Endodermal cell (in vitro differentiated cells): ENCODE measurements around the gene BCL2L11. TPM values are rescaled to one million over a fixed set of nuclear protein-coding genes. Genes with fewer than 3 reads are reported as not detected.

Experiments
- DNase-seq: peaks from one replicate; pipeline ENCODE4 v3.0.0-alpha.2; 2017
- H3K27ac ChIP-seq: 2 replicates; pipeline ENCODE4 v1.5.1; 2013; ENCODE audit warnings: mild to moderate bottlenecking, low read depth, low read length, moderate library complexity
- H3K27me3 ChIP-seq: 2 replicates; pipeline ENCODE4 v1.6.1; 2013; ENCODE audit warnings: mild to moderate bottlenecking, low read length, moderate library complexity; ENCODE audit not compliant: insufficient read depth, control insufficient read depth, poor library complexity, severe bottlenecking
- H3K36me3 ChIP-seq: 2 replicates; pipeline ENCODE4 v1.7.0; 2013; ENCODE audit warnings: mild to moderate bottlenecking, low read length, moderate library complexity; ENCODE audit not compliant: control insufficient read depth, insufficient read depth
- H3K4me1 ChIP-seq: one replicate; pipeline ENCODE4 v1.7.0; 2013; ENCODE audit warnings: low read length; ENCODE audit not compliant: control insufficient read depth, insufficient read depth
- H3K4me3 ChIP-seq: 2 replicates; pipeline ENCODE4 v1.5.1; 2013; ENCODE audit warnings: mild to moderate bottlenecking, low read length, moderate library complexity
- H3K9ac ChIP-seq: 2 replicates; pipeline ENCODE4 v1.6.1; 2013; ENCODE audit warnings: mild to moderate bottlenecking, low read length, moderate library complexity; ENCODE audit not compliant: poor library complexity, severe bottlenecking; ENCODE audit errors: extremely low read depth
- H3K9me3 ChIP-seq: 2 replicates; pipeline ENCODE4 v1.6.1; 2013; ENCODE audit warnings: mild to moderate bottlenecking, low read length, moderate library complexity; ENCODE audit not compliant: control insufficient read depth
- H3K27ac Mint-ChIP-seq: 2 replicates; pipeline ENCODE4 v1.8.0; 2020; ENCODE audit warnings: mixed read lengths
- H3K27me3 Mint-ChIP-seq: 2 replicates; pipeline ENCODE4 v1.8.0; 2021; ENCODE audit warnings: mild to moderate bottlenecking, mixed read lengths; ENCODE audit not compliant: insufficient read depth
- H3K36me3 Mint-ChIP-seq: 2 replicates; pipeline ENCODE4 v1.8.0; 2020; ENCODE audit warnings: low read depth, mixed read lengths
- H3K4me1 Mint-ChIP-seq: 2 replicates; pipeline ENCODE4 v1.8.0; 2020; ENCODE audit warnings: mixed read lengths
- H3K4me3 Mint-ChIP-seq: 2 replicates; pipeline ENCODE4 v1.8.0; 2020; ENCODE audit warnings: mild to moderate bottlenecking, moderate library complexity, mixed read lengths
- H3K9me3 Mint-ChIP-seq: 2 replicates; pipeline ENCODE4 v1.8.0; 2020; ENCODE audit warnings: mild to moderate bottlenecking, mixed read lengths
- WGBS, 2 experiments: methylation state at CpG; one replicate each; pipeline versions ENCODE4 v1.1.5 to v1.1.7; 2013; ENCODE audit warnings: missing lambda C conversion rate in 2 of 2, mixed read lengths in 1 of 2; ENCODE audit not compliant: insufficient coverage in 1 of 2, insufficient read length in 1 of 2; 5-methylcytosine and 5-hydroxymethylcytosine counted together
- total RNA-seq, 2 donors: library from RNA; stranded (reverse); fragmentation: NEBNext Ultra II Directional in 1 of 2; extraction: Animal tissue kit (Norgen Biotek cat#: 25700) in 1 of 2; gene quantifications; 2 replicates in 1 of 2; 3 replicates in 1 of 2; pipeline ENCODE4 v1.2.1, GENCODE V29; 2021
- TF ChIP-seq, protein P1 (sequence below): fragments of 200-600 bp; sonication (generic); conservative IDR thresholded peaks from 2 replicates; pipeline ENCODE4 v1.5.0; 2021; ENCODE audit warnings: antibody characterized with exemption, mild to moderate bottlenecking

BCL2L11 gene
- total RNA-seq, 2 donors from 2014 or later = 16.7 to 21.0 TPM

DNA sequence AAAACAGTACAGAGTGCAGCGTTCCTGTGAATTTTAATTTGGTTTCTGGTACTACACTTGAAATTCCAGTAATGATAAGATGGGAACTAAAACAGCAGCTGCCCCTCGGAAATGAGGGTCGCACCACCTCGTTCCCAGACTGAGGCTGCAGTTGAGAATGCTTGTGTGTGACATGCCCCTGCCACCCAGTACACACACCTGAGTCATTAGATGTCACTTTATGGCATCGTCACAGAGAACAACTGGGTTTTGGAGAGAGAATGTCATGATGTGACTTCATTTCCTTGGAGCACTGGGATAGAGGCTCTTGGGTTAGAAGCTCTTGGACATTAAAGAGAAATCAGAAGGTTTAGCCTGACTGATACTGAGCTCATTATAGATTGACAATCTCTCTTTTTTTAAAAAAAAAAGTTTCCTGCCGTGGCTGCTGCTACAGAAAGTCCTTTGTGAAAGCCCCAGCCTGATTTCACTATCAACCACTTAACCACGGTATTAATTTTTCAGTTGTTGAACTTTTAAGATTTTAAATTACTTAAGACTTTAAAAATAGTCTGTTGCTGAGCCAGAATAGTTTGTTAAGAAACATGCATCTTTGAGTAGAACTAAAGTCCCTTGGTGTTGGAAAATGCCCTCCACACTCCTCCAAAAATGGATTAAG, 24.5 kb downstream of the BCL2L11 start:
- H3K27ac Mint-ChIP-seq = no peak overlapping the region
- H3K4me1 Mint-ChIP-seq = peaks cover 18% of the 10 kb centered on the region

DNA sequence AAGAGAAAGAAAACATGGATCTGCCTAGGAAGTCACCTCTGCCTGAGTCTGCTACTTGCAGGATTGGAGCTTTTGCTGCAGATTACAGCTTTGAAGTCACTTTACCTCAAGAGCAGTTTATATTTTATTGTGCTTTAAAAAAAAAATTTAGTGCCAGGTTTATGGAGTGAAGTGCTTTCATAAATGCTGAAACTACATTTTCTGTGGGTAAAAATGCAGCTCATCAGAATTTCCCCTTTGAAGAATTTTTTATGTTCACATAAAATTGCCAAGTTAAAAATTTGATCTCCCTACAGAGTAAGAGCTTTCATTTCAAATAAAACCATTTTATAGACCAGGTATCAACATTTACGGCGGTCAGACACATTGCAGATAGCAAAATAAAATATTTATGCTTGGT, 25.2 kb downstream of the BCL2L11 start:
- no peaks in the 10 kb centered on the region for H3K9me3 Mint-ChIP-seq
- TF ChIP-seq, protein P1, sequence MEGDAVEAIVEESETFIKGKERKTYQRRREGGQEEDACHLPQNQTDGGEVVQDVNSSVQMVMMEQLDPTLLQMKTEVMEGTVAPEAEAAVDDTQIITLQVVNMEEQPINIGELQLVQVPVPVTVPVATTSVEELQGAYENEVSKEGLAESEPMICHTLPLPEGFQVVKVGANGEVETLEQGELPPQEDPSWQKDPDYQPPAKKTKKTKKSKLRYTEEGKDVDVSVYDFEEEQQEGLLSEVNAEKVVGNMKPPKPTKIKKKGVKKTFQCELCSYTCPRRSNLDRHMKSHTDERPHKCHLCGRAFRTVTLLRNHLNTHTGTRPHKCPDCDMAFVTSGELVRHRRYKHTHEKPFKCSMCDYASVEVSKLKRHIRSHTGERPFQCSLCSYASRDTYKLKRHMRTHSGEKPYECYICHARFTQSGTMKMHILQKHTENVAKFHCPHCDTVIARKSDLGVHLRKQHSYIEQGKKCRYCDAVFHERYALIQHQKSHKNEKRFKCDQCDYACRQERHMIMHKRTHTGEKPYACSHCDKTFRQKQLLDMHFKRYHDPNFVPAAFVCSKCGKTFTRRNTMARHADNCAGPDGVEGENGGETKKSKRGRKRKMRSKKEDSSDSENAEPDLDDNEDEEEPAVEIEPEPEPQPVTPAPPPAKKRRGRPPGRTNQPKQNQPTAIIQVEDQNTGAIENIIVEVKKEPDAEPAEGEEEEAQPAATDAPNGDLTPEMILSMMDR = no peak
- peaks cover 18% of the 10 kb centered on the region for H3K4me1 Mint-ChIP-seq
- Histone ChIP-seq H3K27ac (no peak overlapping the region), H3K9ac (no peak overlapping the region), H3K4me3 (no peak overlapping the region), H3K9me3 (no peaks in the 10 kb centered on the region), H3K27me3 (no peaks in the 10 kb centered on the region), H3K36me3 (peaks cover 15% of the 10 kb centered on the region), H3K4me1 (peaks cover 5% of the 10 kb centered on the region)
- no peaks in the 10 kb centered on the region for H3K27me3 Mint-ChIP-seq
- no peak overlapping the region for H3K4me3 Mint-ChIP-seq
- no peak for DNase-seq
- no peak overlapping the region for H3K27ac Mint-ChIP-seq
- peaks cover 10% of the 10 kb centered on the region for H3K36me3 Mint-ChIP-seq
- WGBS, 2 experiments = 96% methylated on average over 2 of the region's 2 CpGs; no CpG with 5 or more reads in 1 of the 2 experiments

More for the DNA sequence above, 24.5 kb downstream of the BCL2L11 start:
- no peak for DNase-seq
- Histone ChIP-seq H3K9me3 (peaks cover 6% of the 10 kb centered on the region), H3K4me1 (peaks cover 5% of the 10 kb centered on the region), H3K27ac (no peak overlapping the region), H3K27me3 (no peaks in the 10 kb centered on the region), H3K4me3 (no peak overlapping the region), H3K36me3 (peaks cover 18% of the 10 kb centered on the region), H3K9ac (no peak overlapping the region)
- WGBS, 2 experiments = 87 to 94% methylated on average over 4 to 7 of the region's 7 CpGs
- no peaks in the 10 kb centered on the region for H3K9me3 Mint-ChIP-seq
- H3K36me3 Mint-ChIP-seq = peaks cover 13% of the 10 kb centered on the region
- no peaks in the 10 kb centered on the region for H3K27me3 Mint-ChIP-seq
- TF ChIP-seq, protein P1 = no peak
- no peak overlapping the region for H3K4me3 Mint-ChIP-seq

GRCh38 chr2:111148225-111148873, 27.6 kb downstream of the BCL2L11 start:
- Mint-ChIP-seq H3K4me1 (peaks cover 18% of the 10 kb centered on the region), H3K9me3 (no peaks in the 10 kb centered on the region), H3K36me3 (peaks cover 26% of the 10 kb centered on the region), H3K27me3 (no peaks in the 10 kb centered on the region), H3K27ac (peak overlapping the region; percentile 85), H3K4me3 (no peak overlapping the region)
- peaks cover 5% of the 10 kb centered on the region for H3K4me1 ChIP-seq
- H3K9me3 ChIP-seq = no peaks in the 10 kb centered on the region
- peaks cover 33% of the 10 kb centered on the region for H3K36me3 ChIP-seq
- no peak for DNase-seq
- H3K27me3 ChIP-seq = no peaks in the 10 kb centered on the region
- WGBS, 2 experiments = 85 to 100% methylated on average over 2 to 3 of the region's 3 CpGs
- no peak overlapping the region for H3K9ac ChIP-seq
- no peak overlapping the region for H3K4me3 ChIP-seq
- no peak overlapping the region for H3K27ac ChIP-seq
- TF ChIP-seq, protein P1 = no peak
